Fibroblast of lung (primary cell): ENCODE results near the gene TMEM135.

Experiments used
- CTCF ChIP-seq, 2 donors: IDR thresholded peaks in 1 of 2; conservative IDR thresholded peaks in 1 of 2; 1 replicate in 1 of 2; 2 replicates in 1 of 2; pipeline ENCODE4 v1.5.1; 2011 to 2012; ENCODE audit warnings: low read length in 2 of 2, control low read depth in 1 of 2, inconsistent platforms in 1 of 2, low read depth in 1 of 2, mild to moderate bottlenecking in 1 of 2
- EZH2 ChIP-seq: IDR thresholded peaks from 2 replicates; pipeline ENCODE4 v1.5.1; 2012; ENCODE audit warnings: low read length, control low read depth, mild to moderate bottlenecking; ENCODE audit errors: missing control alignments

GRCh38 chr11:87263979-87264378 lies 226.2 kb downstream of the TMEM135 start:
- TF ChIP-seq EZH2, result no peak
- TF ChIP-seq CTCF (conservative IDR thresholded peaks at IDR 0.05 in 1 of 2, IDR thresholded peaks at IDR 0.05 in 1 of 2; ENCODE audit: low read depth in 1 of 2, low read length in 2 of 2), result no peak
